ENCODE results near the gene PDE4A.
A peak's percentile ranks its signal among the peaks of the same experiment; 100 is the strongest.
"Not testable (repeated sequence)": the region's sequence is repeated elsewhere in the genome, so short reads cannot be mapped to it uniquely, and the experiment has no call there.

The PDE4A gene

GRCh38 chr19:10393137-10393536 lies 27.2 kb upstream of the PDE4A start:
- Histone ChIP-seq H3K9me3 (ENCODE audit: low read length) (no peaks in the 10 kb centered on the region), H3K27me3 (ENCODE audit: insufficient read depth, low read length) (no peaks in the 10 kb centered on the region), H2AFZ (ENCODE audit: low read depth, low read length) (no peak overlapping the region), H3K36me3 (ENCODE audit: insufficient read depth, low read length) (peaks cover 59% of the 10 kb centered on the region), H3K4me3 (ENCODE audit: low read length) (no peak overlapping the region), H3K4me1 (ENCODE audit: insufficient read depth, low read length) (no peaks in the 10 kb centered on the region)

GRCh38 chr19:10395003-10395402 lies 25.3 kb upstream of the PDE4A start:
- Histone ChIP-seq H3K36me3 (ENCODE audit: insufficient read depth, low read length) (peaks cover 66% of the 10 kb centered on the region), H3K4me3 (ENCODE audit: low read length) (no peak overlapping the region), H2AFZ (ENCODE audit: low read depth, low read length) (no peak overlapping the region), H3K4me1 (ENCODE audit: insufficient read depth, low read length) (no peaks in the 10 kb centered on the region), H3K9me3 (ENCODE audit: low read length) (no peaks in the 10 kb centered on the region), H3K27me3 (ENCODE audit: insufficient read depth, low read length) (no peaks in the 10 kb centered on the region)

GRCh38 chr19:10395436-10395835 lies 24.9 kb upstream of the PDE4A start:
- Histone ChIP-seq H3K4me3 (ENCODE audit: low read length) (no peak overlapping the region), H3K4me1 (ENCODE audit: insufficient read depth, low read length) (no peaks in the 10 kb centered on the region), H3K9me3 (ENCODE audit: low read length) (no peaks in the 10 kb centered on the region), H3K36me3 (ENCODE audit: insufficient read depth, low read length) (peaks cover 70% of the 10 kb centered on the region), H3K27me3 (ENCODE audit: insufficient read depth, low read length) (no peaks in the 10 kb centered on the region), H2AFZ (ENCODE audit: low read depth, low read length) (no peak overlapping the region)

GRCh38 chr19:10395917-10396316 lies 24.4 kb upstream of the PDE4A start:
- H2AFZ ChIP-seq (ENCODE audit: low read depth, low read length), result no peak overlapping the region
- peaks cover 72% of the 10 kb centered on the region for H3K36me3 ChIP-seq (ENCODE audit: insufficient read depth, low read length)
- no peaks in the 10 kb centered on the region for H3K4me1 ChIP-seq (ENCODE audit: insufficient read depth, low read length)
- no peak overlapping the region for H3K4me3 ChIP-seq (ENCODE audit: low read length)
- H3K27me3 ChIP-seq (ENCODE audit: insufficient read depth, low read length), result no peaks in the 10 kb centered on the region
- H3K9me3 ChIP-seq (ENCODE audit: low read length), result no peaks in the 10 kb centered on the region

GRCh38 chr19:10398819-10399218 lies 21.5 kb upstream of the PDE4A start:
- H3K36me3 ChIP-seq (ENCODE audit: insufficient read depth, low read length), result peaks cover 48% of the 10 kb centered on the region
- H3K4me3 ChIP-seq (ENCODE audit: low read length), result no peak overlapping the region
- no peak overlapping the region for H2AFZ ChIP-seq (ENCODE audit: low read depth, low read length)
- H3K9me3 ChIP-seq (ENCODE audit: low read length), result no peaks in the 10 kb centered on the region
- peaks cover 8% of the 10 kb centered on the region for H3K4me1 ChIP-seq (ENCODE audit: insufficient read depth, low read length)
- no peaks in the 10 kb centered on the region for H3K27me3 ChIP-seq (ENCODE audit: insufficient read depth, low read length)

GRCh38 chr19:10399340-10399739 lies 21.0 kb upstream of the PDE4A start:
- H3K4me1 ChIP-seq (ENCODE audit: insufficient read depth, low read length); H3K4me3 ChIP-seq (ENCODE audit: low read length); H3K27me3 ChIP-seq (ENCODE audit: insufficient read depth, low read length); H3K9me3 ChIP-seq (ENCODE audit: low read length); H2AFZ ChIP-seq (ENCODE audit: low read depth, low read length): not testable (repeated sequence)
- peaks cover 45% of the 10 kb centered on the region for H3K36me3 ChIP-seq (ENCODE audit: insufficient read depth, low read length)

- Histone ChIP-seq H3K36me3 (ENCODE audit: insufficient read depth, low read length) (peaks cover 41% of the 10 kb centered on the region), H3K4me3 (ENCODE audit: low read length) (no peak overlapping the region)
These were observed 20.5 kb upstream of the PDE4A start for GRCh38 chr19:10399878-10400277.

GRCh38 chr19:10402441-10403038 lies 17.8 kb upstream of the PDE4A start:
- no peak overlapping the region for H2AFZ ChIP-seq (ENCODE audit: low read depth, low read length)
- no peaks in the 10 kb centered on the region for H3K9me3 ChIP-seq (ENCODE audit: low read length)
- peaks cover 15% of the 10 kb centered on the region for H3K4me1 ChIP-seq (ENCODE audit: insufficient read depth, low read length)
- no peaks in the 10 kb centered on the region for H3K27me3 ChIP-seq (ENCODE audit: insufficient read depth, low read length)
- peaks cover 21% of the 10 kb centered on the region for H3K36me3 ChIP-seq (ENCODE audit: insufficient read depth, low read length)
- H3K4me3 ChIP-seq (ENCODE audit: low read length), result peak overlapping the region; percentile 78

More at GRCh38 chr19:10399878-10400277, 20.5 kb upstream of the PDE4A start:
- Histone ChIP-seq H3K9me3 (ENCODE audit: low read length) (no peaks in the 10 kb centered on the region), H3K27me3 (ENCODE audit: insufficient read depth, low read length) (no peaks in the 10 kb centered on the region), H3K4me1 (ENCODE audit: insufficient read depth, low read length) (peaks cover 8% of the 10 kb centered on the region), H2AFZ (ENCODE audit: low read depth, low read length) (no peak overlapping the region)

GRCh38 chr19:10403137-10404021 lies 17.0 kb upstream of the PDE4A start, which contains the start of gene CDC37:
CDC37 (minus strand) TSS chr19:10403542; CDS start chr19:10403479, 63 bp downstream.
- H2AFZ ChIP-seq (ENCODE audit: low read depth, low read length), result peak within 1 kb of the TSS; percentile 67
- H3K4me1 ChIP-seq (ENCODE audit: insufficient read depth, low read length), result peaks cover 15% of the 10 kb centered on the region
- H3K27me3 ChIP-seq (ENCODE audit: insufficient read depth, low read length), result no peaks in the 10 kb centered on the region
- peak within 1 kb of the TSS; percentile 78 for H3K4me3 ChIP-seq (ENCODE audit: low read length)
- no peaks in the 10 kb centered on the region for H3K9me3 ChIP-seq (ENCODE audit: low read length)
- peaks cover 13% of the 10 kb centered on the region for H3K36me3 ChIP-seq (ENCODE audit: insufficient read depth, low read length)

GRCh38 chr19:10404888-10405820 lies 15.2 kb upstream of the PDE4A start:
- H3K9me3 ChIP-seq (ENCODE audit: low read length), result no peaks in the 10 kb centered on the region
- H3K27me3 ChIP-seq (ENCODE audit: insufficient read depth, low read length), result no peaks in the 10 kb centered on the region
- H3K36me3 ChIP-seq (ENCODE audit: insufficient read depth, low read length), result peaks cover 7% of the 10 kb centered on the region
- H3K4me1 ChIP-seq (ENCODE audit: insufficient read depth, low read length), result peaks cover 15% of the 10 kb centered on the region
- peak overlapping the region; percentile 78 for H3K4me3 ChIP-seq (ENCODE audit: low read length)
- H2AFZ ChIP-seq (ENCODE audit: low read depth, low read length), result peak overlapping the region; percentile 67

GRCh38 chr19:10406191-10406590 lies 14.1 kb upstream of the PDE4A start:
- Histone ChIP-seq H3K9me3 (ENCODE audit: low read length) (no peaks in the 10 kb centered on the region), H3K36me3 (ENCODE audit: insufficient read depth, low read length) (no peaks in the 10 kb centered on the region), H3K27me3 (ENCODE audit: insufficient read depth, low read length) (no peaks in the 10 kb centered on the region), H3K4me3 (ENCODE audit: low read length) (no peak overlapping the region), H3K4me1 (ENCODE audit: insufficient read depth, low read length) (peaks cover 15% of the 10 kb centered on the region), H2AFZ (ENCODE audit: low read depth, low read length) (no peak overlapping the region)

- H2AFZ ChIP-seq (ENCODE audit: low read depth, low read length), result no peak overlapping the region
- H3K36me3 ChIP-seq (ENCODE audit: insufficient read depth, low read length), result no peaks in the 10 kb centered on the region
- no peaks in the 10 kb centered on the region for H3K27me3 ChIP-seq (ENCODE audit: insufficient read depth, low read length)
- H3K9me3 ChIP-seq (ENCODE audit: low read length), result no peaks in the 10 kb centered on the region
- H3K4me1 ChIP-seq (ENCODE audit: insufficient read depth, low read length), result peaks cover 14% of the 10 kb centered on the region
- H3K4me3 ChIP-seq (ENCODE audit: low read length), result no peak overlapping the region
These were observed 13.2 kb upstream of the PDE4A start for GRCh38 chr19:10407096-10407495.
